Middle frontal gyrus (tissue), 1 donor: ENCODE data around the gene TMOD2.

ENCODE experiments used
- DNase-seq: peaks from one replicate; pipeline ENCODE4 v3.0.0-alpha.2; 2015; ENCODE audit warnings: low spot score; ENCODE audit errors: extremely low spot score

TMOD2 gene

GRCh38 chr15:51735228-51736010, 16.0 kb upstream of the TMOD2 start:
- DNase-seq = no peak

DNA sequence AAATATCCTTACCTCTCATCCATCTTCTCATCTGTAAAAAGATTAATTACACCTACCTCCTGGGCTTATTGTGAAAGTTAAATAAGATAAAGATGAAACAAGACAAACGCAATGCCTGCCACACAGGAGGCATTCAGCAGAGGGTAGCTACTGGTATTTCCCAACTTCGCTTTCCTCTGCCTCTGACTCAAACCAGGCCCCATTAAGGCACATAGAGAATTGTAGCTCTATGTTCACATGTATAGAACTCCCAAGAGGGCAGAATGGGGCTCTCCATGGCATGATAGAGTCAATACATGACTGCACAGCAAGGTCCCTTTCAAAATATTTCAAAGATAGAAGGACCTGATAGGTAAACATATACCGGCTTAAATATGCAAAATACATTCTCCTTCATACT, 15.3 kb upstream of the TMOD2 start:
- no peak for DNase-seq

DNA sequence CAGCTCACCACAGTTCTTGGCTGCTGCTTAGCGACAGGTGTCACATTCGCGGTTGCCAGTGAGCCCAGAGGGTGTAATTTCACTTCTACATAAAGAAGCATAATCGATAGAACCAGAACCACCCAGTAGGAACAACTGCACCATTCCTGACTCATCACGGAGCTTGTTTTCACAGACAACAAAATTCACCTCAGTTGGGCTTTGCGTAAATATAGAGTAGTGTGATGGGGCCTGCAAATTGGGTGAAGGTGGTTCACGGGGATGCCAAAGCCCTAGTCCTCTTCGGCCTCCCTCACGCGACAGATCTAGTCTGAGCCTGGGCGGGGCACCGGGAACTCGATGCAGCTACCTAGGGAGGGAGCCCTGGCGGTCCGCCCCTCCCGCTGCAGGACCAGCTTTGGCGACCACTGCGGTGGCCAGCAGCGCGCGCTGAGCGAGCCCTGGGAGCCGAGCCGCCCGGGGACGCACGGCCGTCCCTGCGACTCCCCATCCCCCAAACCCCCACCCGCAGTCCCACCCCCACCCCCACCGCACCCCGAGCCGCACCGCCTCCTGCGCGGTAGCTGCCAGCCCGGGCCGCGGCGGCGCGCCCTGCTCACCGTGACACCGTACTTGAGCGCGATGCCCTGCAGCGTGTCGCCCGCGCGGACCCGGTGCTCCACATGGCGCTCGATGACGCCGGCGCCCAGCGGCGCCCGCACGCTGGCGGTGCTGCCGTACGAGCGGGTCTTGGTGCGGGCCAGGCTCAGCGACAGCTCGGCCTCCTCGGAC, 14.5 kb upstream of the TMOD2 start:
- peak; percentile 14 for DNase-seq

DNA sequence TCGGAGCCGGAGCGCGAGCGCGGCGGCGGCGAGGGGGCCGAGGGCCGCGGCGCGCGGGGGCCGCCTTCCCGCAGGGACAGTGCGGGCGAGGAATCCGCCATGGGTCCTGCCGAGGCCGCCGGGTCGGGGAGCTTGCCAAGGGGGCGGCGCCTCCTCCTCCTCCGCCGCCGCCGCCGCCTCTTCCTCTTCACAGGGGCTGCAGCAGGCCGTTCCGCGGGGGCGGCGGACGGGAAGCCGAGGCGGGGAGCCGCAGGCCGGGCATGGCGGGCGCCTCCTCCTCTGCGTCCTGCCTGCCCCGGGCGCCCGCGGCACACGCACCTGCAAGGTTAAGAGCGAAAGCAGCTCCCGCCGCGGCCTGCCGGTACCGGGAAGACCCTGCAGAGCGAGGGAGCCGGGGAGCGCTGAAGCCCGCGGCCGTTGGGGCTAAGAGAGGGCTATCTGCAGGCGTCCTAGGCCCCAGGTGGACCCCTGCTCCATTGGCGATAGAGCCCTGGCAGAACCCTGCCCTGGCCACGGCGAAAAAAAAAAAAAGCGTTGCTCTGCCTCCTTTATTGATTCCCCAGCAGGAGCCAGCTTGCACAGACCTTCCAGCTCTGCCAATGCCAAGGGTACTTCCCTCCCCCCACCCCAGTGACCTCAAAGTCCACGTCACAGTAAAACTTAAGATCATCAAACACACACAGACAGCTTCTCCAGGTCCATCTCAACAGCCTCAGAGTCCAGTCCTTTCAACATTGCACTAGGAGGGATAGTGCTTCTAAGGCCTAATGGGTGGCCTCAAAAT, 13.7 kb upstream of the TMOD2 start, which contains the start of gene LYSMD2:
Gene LYSMD2 (minus strand): TSS at position 134 of the 784 bp plus-strand sequence. CDS start 33 bp downstream, at position 101.
- DNase-seq = peak; percentile 29

DNA sequence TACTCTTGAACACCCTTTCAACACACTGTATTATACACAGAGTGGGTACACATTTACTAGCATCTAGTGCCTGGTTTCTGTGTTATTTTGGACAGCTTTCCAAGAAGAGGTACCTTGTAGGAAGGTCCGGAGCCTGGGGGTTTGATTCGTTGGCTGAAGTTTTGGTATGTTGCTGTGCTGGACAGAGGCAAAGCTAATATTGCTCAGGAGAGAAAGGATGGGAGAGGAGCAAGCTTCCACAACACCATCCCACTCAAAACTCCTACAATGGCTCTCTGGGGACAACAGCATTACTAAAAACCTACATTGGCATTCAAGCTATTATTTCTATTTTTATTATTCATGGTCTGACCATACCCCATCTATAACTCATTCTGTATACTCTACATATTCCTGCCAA, 12.8 kb upstream of the TMOD2 start:
- no peak for DNase-seq

DNA sequence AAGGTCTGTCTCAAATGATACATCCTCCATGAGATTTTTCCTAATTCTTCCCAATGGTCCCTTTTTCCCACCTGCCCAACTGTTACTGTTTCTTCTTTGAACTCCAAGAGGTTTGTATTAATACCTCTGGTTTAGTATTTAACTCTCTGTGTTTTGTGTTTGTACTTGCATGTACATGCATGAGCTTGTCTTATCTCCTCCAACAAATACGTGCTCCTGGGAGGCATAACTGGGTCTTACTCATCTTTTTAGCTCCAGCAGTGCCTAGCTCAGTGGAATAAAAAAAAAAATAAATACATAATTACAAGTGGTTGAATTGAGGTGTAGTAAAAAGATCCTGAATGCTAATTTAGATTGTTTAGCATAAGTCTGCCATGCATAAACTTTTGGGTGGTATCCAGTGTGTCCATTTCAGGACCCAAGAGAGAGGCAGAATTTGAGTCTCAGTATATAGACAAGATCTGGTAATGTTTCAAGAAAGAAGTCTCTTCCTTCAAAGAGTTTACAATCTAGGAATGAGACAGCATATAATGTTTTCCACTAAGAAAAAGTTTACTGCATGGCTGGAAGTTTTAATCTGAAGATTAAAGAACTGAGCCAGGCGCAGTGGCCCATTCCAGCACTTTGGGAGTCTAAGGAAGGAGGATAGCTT, 12.2 kb upstream of the TMOD2 start:
- no peak for DNase-seq

DNA sequence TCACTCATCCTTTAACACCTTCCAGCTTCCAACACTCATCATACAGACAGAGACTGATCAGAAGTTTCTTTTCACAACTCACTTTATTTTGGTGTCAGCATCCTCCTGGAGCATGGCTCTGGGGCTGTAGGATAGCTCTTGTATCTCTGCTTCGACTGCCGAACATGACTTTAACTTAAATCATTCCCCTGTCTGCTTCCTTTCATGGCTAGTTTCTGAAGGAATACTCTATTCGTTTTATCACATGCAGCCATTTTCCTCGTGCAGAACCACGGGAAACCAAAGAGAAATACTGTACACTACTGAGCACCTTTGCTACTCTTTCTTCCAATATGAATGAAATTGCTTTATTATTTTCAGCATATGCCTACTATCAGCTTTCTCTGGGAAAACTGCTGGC, 2.1 kb upstream of the TMOD2 start:
- no peak for DNase-seq

DNA sequence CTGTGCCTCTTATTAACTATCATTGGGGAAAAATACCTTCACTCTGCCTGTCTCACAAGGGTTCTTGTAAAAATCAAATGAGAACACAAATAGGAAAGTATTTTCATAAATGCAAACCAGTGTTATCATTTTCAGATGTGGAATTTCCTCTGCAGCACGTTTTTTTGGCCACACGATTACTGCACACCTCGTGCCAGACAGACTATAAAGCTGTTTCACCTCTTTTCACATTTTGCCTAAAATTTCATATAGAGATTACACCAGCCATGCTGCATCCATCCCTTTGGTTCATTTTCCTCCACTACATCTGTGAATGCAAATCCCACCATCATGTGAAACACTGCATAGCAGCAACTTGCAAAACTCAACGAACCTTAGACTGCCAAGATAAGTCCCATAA, 1.2 kb upstream of the TMOD2 start:
- DNase-seq = no peak

DNA sequence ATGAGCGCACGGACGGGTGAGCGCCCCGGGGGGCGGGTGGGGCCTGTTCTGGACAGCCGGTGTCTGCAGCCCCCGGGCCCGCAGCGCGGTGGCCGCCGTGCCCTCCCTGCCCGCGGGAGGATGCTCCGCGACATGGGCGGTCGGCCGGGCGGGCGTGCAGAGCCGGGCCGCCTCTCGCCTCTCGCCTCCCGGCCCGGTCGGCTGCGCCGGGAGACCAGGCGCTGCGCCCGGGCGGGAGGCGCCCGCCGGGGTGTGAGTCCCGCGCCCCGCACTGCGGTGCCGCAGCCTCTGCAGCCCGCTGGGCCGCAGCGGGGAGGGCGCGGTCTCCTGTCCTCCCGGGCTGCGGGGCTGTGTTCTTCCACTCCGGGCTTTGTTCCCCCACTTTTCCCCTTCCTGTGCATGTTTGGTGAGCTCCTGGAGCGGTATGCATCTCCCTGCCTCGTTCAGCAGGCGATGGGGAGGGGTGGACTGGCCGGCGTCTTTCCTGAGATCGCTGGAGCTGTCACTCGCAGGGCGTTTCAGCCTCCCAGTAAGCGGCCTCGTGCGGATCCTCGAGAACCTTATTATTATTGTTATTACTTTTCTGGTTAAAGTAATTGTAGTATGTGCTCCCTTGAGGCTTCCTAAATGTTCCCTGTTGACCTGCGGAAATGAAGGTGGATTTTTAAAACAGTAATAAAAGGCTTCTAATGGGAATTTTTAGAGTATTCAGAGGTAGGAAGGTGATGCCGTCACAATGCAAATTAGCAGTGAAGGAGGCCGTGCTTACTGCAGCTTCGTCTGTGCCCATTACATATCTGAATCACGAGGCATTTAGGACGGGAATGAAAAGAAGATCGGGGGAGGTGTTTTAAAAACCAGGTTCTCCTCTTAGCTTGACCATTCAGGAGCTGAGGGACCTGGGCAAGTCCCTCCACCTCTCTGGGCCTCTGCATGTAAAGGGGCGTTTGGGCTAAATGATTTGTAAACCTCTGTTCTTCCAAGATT, 593 bp downstream of the TMOD2 start:
- DNase-seq = no peak

GRCh38 chr15:51752888-51753287, 1.5 kb downstream of the TMOD2 start:
- no peak for DNase-seq

DNA sequence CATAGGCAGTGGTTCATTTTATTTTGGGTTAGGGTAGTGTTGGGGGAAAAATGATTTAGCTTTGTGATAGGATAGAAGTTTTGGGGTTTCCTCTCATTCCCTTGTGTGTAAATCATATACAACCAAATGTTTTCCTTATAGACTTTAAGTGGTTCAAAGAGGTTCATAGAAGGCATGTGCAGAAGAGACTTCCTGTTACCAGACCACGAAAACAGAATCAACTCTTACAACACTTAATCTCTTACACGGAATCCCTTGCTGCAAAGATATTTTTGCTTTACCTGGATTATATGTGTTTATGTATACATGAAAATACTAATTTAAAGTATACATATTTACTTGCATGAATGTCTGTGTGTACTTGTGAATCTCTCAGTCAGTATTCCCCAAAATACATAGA, 2.9 kb downstream of the TMOD2 start:
- DNase-seq = no peak

DNA sequence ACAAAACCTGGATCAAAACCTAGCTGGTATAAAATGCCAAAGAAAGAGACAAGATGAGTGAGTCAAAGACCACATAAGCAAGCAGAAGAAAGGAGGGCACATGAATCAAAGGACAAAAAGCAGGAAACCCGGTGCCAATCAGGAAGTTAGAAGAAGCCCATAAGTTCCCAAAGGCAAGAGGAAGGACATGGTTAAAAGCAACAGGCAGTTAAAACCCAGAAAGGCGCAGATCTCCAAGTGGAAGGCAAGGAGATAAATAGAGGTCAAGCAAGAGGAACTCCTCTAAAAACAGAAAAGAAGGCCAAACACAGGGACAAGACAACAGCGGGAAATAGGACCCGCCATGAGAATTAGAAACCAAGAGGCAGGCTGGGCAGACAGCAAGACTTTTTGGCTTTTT, 4.4 kb downstream of the TMOD2 start:
- DNase-seq = no peak

- no peak for DNase-seq
Measured at GRCh38 chr15:51756482-51756881, 5.1 kb downstream of the TMOD2 start.

DNA sequence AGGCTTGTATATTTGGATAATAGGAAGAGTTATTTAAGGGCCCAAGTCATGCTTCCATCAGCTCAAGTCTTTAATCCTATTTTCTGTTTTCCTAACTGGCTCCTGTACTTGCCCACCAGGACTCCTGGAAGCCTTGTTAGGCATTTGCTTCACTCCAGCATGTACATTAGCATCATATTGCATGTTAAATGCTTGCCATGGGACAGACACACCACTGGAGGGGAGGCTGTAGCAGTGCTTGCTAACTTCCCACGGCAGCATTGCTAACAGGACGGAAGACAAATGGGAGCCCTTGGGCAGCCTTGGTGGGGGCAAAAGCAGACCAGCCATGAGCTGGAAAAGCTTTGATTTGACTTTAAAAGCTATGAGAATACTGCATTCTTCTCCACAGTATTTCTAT, 6.1 kb downstream of the TMOD2 start:
- DNase-seq = no peak

GRCh38 chr15:51758645-51759044, 7.2 kb downstream of the TMOD2 start:
- DNase-seq = peak; percentile 40

- no peak for DNase-seq
Measured at GRCh38 chr15:51759557-51760070, 8.2 kb downstream of the TMOD2 start.

- DNase-seq = no peak
Measured at GRCh38 chr15:51760805-51761204, 9.4 kb downstream of the TMOD2 start.

DNA sequence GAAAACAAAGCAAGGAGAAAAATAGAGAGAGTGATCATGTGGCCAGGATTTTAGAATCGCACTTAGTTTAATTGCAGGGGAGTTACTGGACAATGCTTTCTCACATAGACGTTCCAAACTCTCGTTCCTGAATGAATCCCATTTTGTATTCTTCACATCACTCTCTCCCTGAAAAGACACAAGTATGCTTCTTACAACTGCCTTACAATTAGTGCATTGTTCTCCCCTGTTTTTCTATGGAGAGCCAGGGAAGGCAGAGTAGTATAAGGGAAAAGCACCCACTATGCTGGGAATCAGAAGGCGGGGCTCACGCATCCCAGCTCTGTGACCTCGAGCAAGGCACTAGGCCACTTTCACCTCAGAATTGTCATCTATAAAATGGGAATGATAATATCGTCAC, 14.4 kb downstream of the TMOD2 start:
- DNase-seq = peak; percentile 72

DNA sequence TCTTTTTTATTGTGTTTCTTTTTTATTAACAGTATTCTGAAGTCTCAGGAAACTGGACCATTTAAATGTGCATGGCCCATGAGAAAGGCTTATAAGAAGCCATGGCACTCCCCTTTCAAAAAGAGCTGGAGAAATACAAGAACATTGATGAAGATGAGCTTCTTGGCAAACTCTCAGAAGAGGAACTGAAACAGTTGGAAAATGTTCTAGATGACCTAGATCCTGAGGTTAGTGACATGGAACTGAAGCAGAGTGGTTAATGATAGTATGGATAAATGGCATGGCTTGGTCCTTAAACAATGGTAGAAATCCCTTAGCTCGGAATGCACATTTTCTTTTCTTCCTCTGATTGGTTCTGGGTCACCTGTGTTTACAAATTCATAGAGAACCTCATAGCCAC, 14.9 kb downstream of the TMOD2 start:
- no peak for DNase-seq

DNA sequence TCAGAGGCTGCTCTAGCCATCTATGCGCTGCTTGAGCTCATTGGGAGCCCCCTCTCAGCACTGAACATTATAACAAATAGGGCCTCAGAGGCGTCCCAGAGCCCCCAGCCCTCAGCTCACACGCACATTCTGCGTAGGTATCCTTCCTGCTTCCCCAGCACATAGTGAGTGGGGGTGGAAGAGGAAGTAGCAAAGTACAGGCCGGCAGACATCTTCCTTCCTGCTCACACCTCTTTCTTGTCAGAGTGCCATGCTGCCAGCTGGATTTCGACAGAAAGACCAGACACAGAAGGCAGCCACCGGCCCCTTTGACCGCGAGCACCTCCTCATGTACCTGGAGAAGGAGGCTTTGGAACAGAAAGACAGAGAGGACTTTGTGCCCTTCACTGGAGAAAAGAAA, 16.6 kb downstream of the TMOD2 start:
- no peak for DNase-seq
